Caco-2 (cell line): ENCODE results near the gene DSCAML1. TPM values are rescaled to one million over a fixed set of nuclear protein-coding genes. Genes with fewer than 3 reads are reported as not detected.

ENCODE experiments used
- BruUV-seq: library from RNA; stranded (reverse); fragments of 400-500 nt; replicated peaks from 2 replicates; lab custom pipeline; 2021; lab: Mats Ljungman, UMichigan
- CTCF ChIA-PET: fragments of 300-600 bp; sonication (Branson Sonifier 250); formaldehyde crosslinking; loops from one replicate; lab custom pipeline; 2022; ENCODE audit warnings: antibody characterized with exemption; lab: Charles Lee
- POLR2A ChIA-PET: fragments of 300-600 bp; sonication (Branson Sonifier 250); formaldehyde crosslinking; loops from one replicate; lab custom pipeline; 2022; ENCODE audit warnings: antibody characterized with exemption; lab: Charles Lee
- DNase-seq, 2 experiments: peaks; one replicate each; pipeline versions ENCODE4 v3.0.0 to v3.0.0-alpha.2; 2020 to 2022
- H3K27me3 ChIP-seq: replicated peaks from 2 replicates; pipeline ENCODE4 v1.6.0; 2011; ENCODE audit warnings: low read length; ENCODE audit not compliant: control insufficient read depth, insufficient read depth
- H3K36me3 ChIP-seq: 2 replicates; pipeline ENCODE4 v1.5.1; 2011; ENCODE audit warnings: low read length; ENCODE audit not compliant: control insufficient read depth, insufficient read depth
- H3K4me1 ChIP-seq: fragments of 250-450 bp; sonication (Bioruptor Pico); 2 replicates; pipeline ENCODE4 v1.5.1; 2020; ENCODE audit warnings: mild to moderate bottlenecking
- H3K4me3 ChIP-seq: 2 replicates; pipeline ENCODE4 v1.5.1; 2011; ENCODE audit warnings: low read depth, mild to moderate bottlenecking, control low read depth, low read length
- H3K9me3 ChIP-seq: fragments of 250-450 bp; sonication (Bioruptor Pico); 2 replicates; pipeline ENCODE4 v1.5.1; 2020; ENCODE audit warnings: mild to moderate bottlenecking, moderate library complexity
- H3K27ac Mint-ChIP-seq: one replicate; pipeline ENCODE4 v1.8.0; 2022; ENCODE audit warnings: mixed read lengths; ENCODE audit not compliant: unreplicated experiment
- H3K27me3 Mint-ChIP-seq: one replicate; pipeline ENCODE4 v1.8.0; 2022; ENCODE audit warnings: mixed read lengths; ENCODE audit not compliant: insufficient read depth, unreplicated experiment
- H3K36me3 Mint-ChIP-seq: one replicate; pipeline ENCODE4 v1.8.0; 2022; ENCODE audit warnings: mild to moderate bottlenecking, mixed read lengths; ENCODE audit not compliant: insufficient read depth, unreplicated experiment
- H3K4me1 Mint-ChIP-seq: one replicate; pipeline ENCODE4 v1.8.0; 2022; ENCODE audit warnings: low read depth, mixed read lengths; ENCODE audit not compliant: unreplicated experiment
- H3K4me3 Mint-ChIP-seq: one replicate; pipeline ENCODE4 v1.8.0; 2022; ENCODE audit warnings: mild to moderate bottlenecking, moderate library complexity, mixed read lengths; ENCODE audit not compliant: unreplicated experiment
- H3K9me3 Mint-ChIP-seq: one replicate; pipeline ENCODE4 v1.8.0; 2022; ENCODE audit warnings: mixed read lengths; ENCODE audit not compliant: unreplicated experiment
- intact Hi-C: fragments of 100-400 bp; cut with micrococcal nuclease; formaldehyde crosslinking; loops from one replicate; pipeline ENCODE4 v1.10.0; 2022; ENCODE audit not compliant: unreplicated experiment
- total RNA-seq: library from RNA; stranded (reverse); gene quantifications from 2 replicates; pipeline ENCODE4 v1.2.3, GENCODE V29; 2022
- TF ChIP-seq, protein P1 (sequence below), 2 experiments: fragments of 200-600 bp in 1 of 2; IDR thresholded peaks; 1 replicate in 1 of 2; 2 replicates in 1 of 2; pipeline versions ENCODE4 v1.5.1 to v1.8.0; 2011 to 2022; ENCODE audit warnings: antibody characterized with exemption in 1 of 2, control low read depth in 1 of 2, inconsistent platforms in 1 of 2, low read depth in 1 of 2, low read length in 1 of 2, mild to moderate bottlenecking in 1 of 2, moderate library complexity in 1 of 2; ENCODE audit not compliant: insufficient read depth in 1 of 2, severe bottlenecking in 1 of 2, unreplicated experiment in 1 of 2

DSCAML1 gene
- total RNA-seq, 1 experiment from 2014 or later = not detected

DNA sequence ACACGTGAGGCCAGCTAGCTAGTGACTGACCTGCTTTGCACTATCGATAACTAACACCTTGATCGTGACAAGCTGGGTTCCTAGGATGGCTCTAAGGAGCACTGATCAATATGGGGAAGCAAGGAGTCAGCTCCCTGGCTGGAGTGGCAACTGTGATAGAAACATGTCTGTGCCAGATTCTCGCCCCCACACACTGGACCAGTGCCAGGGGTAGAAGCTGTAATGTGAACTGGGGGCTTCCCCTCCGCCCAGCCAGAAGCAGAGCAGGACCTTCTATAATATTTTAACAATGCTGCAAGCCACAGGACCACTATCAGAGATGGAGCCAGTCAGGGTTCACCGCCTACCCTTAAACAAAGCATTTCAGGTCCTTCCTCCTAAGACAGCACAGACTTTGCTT is 96.5 kb downstream of the DSCAML1 start:
- no peak for DNase-seq
- Mint-ChIP-seq H3K4me3 (no peak overlapping the region), H3K27ac (no peak overlapping the region), H3K27me3 (no peaks in the 10 kb centered on the region), H3K4me1 (peaks cover 30% of the 10 kb centered on the region), H3K36me3 (no peaks in the 10 kb centered on the region), H3K9me3 (no peaks in the 10 kb centered on the region)
- ChIA-PET POLR2A (no interaction called here), CTCF (no interaction called here)
- TF ChIP-seq, protein P1, sequence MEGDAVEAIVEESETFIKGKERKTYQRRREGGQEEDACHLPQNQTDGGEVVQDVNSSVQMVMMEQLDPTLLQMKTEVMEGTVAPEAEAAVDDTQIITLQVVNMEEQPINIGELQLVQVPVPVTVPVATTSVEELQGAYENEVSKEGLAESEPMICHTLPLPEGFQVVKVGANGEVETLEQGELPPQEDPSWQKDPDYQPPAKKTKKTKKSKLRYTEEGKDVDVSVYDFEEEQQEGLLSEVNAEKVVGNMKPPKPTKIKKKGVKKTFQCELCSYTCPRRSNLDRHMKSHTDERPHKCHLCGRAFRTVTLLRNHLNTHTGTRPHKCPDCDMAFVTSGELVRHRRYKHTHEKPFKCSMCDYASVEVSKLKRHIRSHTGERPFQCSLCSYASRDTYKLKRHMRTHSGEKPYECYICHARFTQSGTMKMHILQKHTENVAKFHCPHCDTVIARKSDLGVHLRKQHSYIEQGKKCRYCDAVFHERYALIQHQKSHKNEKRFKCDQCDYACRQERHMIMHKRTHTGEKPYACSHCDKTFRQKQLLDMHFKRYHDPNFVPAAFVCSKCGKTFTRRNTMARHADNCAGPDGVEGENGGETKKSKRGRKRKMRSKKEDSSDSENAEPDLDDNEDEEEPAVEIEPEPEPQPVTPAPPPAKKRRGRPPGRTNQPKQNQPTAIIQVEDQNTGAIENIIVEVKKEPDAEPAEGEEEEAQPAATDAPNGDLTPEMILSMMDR (IDR thresholded peaks at IDR 0.05; ENCODE audit: insufficient read depth in 1 of 2, low read depth in 1 of 2, low read length in 1 of 2, severe bottlenecking in 1 of 2, unreplicated experiment in 1 of 2) = no peak
- intact Hi-C loops = no loop called here
- no TSS peak for BruUV-seq
- H3K4me1 ChIP-seq = peaks cover 20% of the 10 kb centered on the region
- H3K27me3 ChIP-seq = no peaks in the 10 kb centered on the region
- H3K4me3 ChIP-seq = no peak overlapping the region
- H3K9me3 ChIP-seq = no peaks in the 10 kb centered on the region
- H3K36me3 ChIP-seq = no peaks in the 10 kb centered on the region

GRCh38 chr11:117697319-117697718 is 99.7 kb downstream of the DSCAML1 start:
- no peaks in the 10 kb centered on the region for H3K36me3 ChIP-seq
- Mint-ChIP-seq H3K9me3 (no peaks in the 10 kb centered on the region), H3K27me3 (no peaks in the 10 kb centered on the region), H3K4me1 (peaks cover 18% of the 10 kb centered on the region), H3K4me3 (no peak overlapping the region), H3K27ac (no peak overlapping the region), H3K36me3 (no peaks in the 10 kb centered on the region)
- no peak for DNase-seq
- ChIA-PET CTCF (no interaction called here), POLR2A (no interaction called here)
- no peaks in the 10 kb centered on the region for H3K9me3 ChIP-seq
- intact Hi-C loops = no loop called here
- BruUV-seq = no TSS peak
- no peaks in the 10 kb centered on the region for H3K27me3 ChIP-seq
- peaks cover 20% of the 10 kb centered on the region for H3K4me1 ChIP-seq
- TF ChIP-seq, protein P1 (IDR thresholded peaks at IDR 0.05; ENCODE audit: insufficient read depth in 1 of 2, low read depth in 1 of 2, low read length in 1 of 2, severe bottlenecking in 1 of 2, unreplicated experiment in 1 of 2) = no peak
- no peak overlapping the region for H3K4me3 ChIP-seq

DNA sequence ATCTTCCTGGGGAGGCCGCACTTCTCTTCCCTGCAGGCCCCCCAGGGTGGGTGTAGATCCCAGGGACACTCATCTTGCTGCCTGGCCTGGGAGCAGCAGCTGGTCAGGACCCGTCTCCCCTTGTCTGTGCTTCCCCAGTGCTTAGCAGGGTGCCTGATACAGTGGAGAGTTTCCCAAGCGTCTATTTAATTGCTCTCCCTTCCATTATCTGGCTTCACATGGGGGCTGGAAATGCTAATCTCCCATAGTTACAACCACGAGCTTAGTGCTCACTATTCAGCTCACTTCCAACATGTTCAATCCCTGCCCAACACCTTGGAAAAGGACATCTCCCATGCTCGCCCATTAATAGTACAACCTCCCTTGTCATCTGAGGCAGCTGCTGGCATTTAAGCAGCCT is 100.5 kb downstream of the DSCAML1 start:
- no peaks in the 10 kb centered on the region for H3K36me3 ChIP-seq
- intact Hi-C loops = no loop called here
- Mint-ChIP-seq H3K27ac (no peak overlapping the region), H3K4me1 (peaks cover 14% of the 10 kb centered on the region), H3K36me3 (no peaks in the 10 kb centered on the region), H3K9me3 (no peaks in the 10 kb centered on the region), H3K4me3 (no peak overlapping the region), H3K27me3 (no peaks in the 10 kb centered on the region)
- CTCF ChIA-PET = interaction anchor here (1.0 kb wide), 1 partner anchor 111 kb away, joined by 3 read pairs; no protein-coding TSS in a partner anchor
- POLR2A ChIA-PET = no interaction called here
- no peak for DNase-seq
- TF ChIP-seq, protein P1 (IDR thresholded peaks at IDR 0.05; ENCODE audit: insufficient read depth in 1 of 2, low read depth in 1 of 2, low read length in 1 of 2, severe bottlenecking in 1 of 2, unreplicated experiment in 1 of 2) = no peak
- no peaks in the 10 kb centered on the region for H3K9me3 ChIP-seq
- no peaks in the 10 kb centered on the region for H3K27me3 ChIP-seq
- no TSS peak for BruUV-seq
- peaks cover 18% of the 10 kb centered on the region for H3K4me1 ChIP-seq
- H3K4me3 ChIP-seq = no peak overlapping the region
